Neutrophil (primary cell): ENCODE results near the gene SLC10A7.

Source experiments
- H3K27ac ChIP-seq: fragments of 200-600 bp; sonication (generic); 2 replicates; pipeline ENCODE4 v1.5.1; 2016; ENCODE audit warnings: mild to moderate bottlenecking, moderate library complexity
- H3K27me3 ChIP-seq: fragments of 200-600 bp; sonication (generic); 2 replicates; pipeline ENCODE4 v1.6.0; 2016; ENCODE audit warnings: mild to moderate bottlenecking
- H3K36me3 ChIP-seq: fragments of 200-600 bp; sonication (generic); 2 replicates; pipeline ENCODE4 v1.5.1; 2017
- H3K4me1 ChIP-seq, 2 experiments: fragments of 200-600 bp in 1 of 2; sonication (generic) in 1 of 2; 1 replicate in 1 of 2; 2 replicates in 1 of 2; pipeline versions ENCODE4 v1.5.1 to v1.6.1; 2013 to 2016; ENCODE audit warnings: low read depth in 1 of 2, low read length in 1 of 2, mild to moderate bottlenecking in 1 of 2, moderate library complexity in 1 of 2; ENCODE audit not compliant: control insufficient read depth in 1 of 2, insufficient read depth in 1 of 2
- H3K4me3 ChIP-seq, 2 experiments: fragments of 200-600 bp in 1 of 2; sonication (generic) in 1 of 2; 1 replicate in 1 of 2; 2 replicates in 1 of 2; pipeline ENCODE4 v1.5.1; 2013 to 2016; ENCODE audit warnings: low read depth in 1 of 2, low read length in 1 of 2, mild to moderate bottlenecking in 1 of 2, moderate library complexity in 1 of 2
- H3K9me3 ChIP-seq: fragments of 200-600 bp; sonication (generic); 2 replicates; pipeline ENCODE4 v1.5.1; 2016
- CTCF ChIP-seq: fragments of 200-600 bp; sonication (generic); IDR thresholded peaks from 2 replicates; pipeline ENCODE4 v1.5.1; 2016; ENCODE audit warnings: antibody characterized with exemption

SLC10A7 gene

GRCh38 chr4:146237092-146237491 is 284.6 kb downstream of the SLC10A7 start:
- Histone ChIP-seq H3K4me1 (peaks cover 9 to 18% of the 10 kb centered on the region in 2 experiments), H3K36me3 (no peaks in the 10 kb centered on the region), H3K4me3 (no peak overlapping the region), H3K27ac (no peak overlapping the region), H3K27me3 (no peaks in the 10 kb centered on the region), H3K9me3 (no peaks in the 10 kb centered on the region)
- TF ChIP-seq CTCF, result no peak

DNA sequence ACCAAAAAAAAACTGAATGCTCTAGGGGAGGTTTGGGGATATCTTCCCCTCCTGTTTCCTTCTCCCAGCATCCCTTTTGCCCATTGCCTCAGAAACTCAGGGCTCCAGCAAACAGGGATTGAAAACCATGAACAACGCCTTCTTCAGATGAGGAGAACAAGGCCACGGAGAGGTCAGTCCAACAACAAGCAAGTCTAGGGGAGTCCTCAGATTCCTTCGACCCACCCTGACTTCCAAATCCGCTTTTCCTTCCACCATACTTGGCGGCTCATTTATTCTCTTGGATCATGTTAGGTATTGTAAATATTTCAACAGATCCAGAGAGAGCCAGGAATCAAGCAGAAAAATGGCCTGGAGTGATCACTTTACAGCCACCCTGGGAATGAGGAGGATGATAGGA is 285.5 kb downstream of the SLC10A7 start:
- Histone ChIP-seq H3K27ac (no peak overlapping the region), H3K36me3 (no peaks in the 10 kb centered on the region), H3K4me3 (no peak overlapping the region), H3K27me3 (peaks cover under 1% of the 10 kb centered on the region), H3K4me1 (peaks cover 9 to 19% of the 10 kb centered on the region in 2 experiments), H3K9me3 (no peaks in the 10 kb centered on the region)
- TF ChIP-seq CTCF, result no peak

DNA sequence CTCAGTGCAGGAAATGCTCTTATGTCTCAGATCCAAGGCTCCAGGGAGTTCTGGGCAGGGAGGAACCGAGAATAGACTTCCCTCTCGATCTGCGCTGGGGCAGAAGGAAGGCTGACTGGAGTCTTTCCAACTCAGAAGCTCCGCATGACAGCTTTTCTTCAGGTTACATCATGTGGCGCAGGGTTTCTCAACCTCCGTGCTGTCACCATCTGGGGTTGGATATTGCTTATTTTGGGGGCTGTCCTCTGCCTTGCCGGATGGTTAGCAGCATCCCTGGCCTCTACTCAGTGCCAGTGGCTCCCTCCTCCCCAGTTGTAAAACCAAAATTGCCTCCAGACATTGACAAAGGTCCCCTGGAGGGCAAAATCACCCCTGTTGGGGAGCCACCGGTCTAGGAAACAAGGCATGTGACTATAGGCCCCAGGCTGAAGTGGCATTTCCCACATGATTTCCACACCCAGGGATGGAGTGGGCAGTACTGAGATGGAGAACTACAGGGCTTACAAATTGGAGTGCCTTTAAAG is 286.0 kb downstream of the SLC10A7 start:
- no peak for TF ChIP-seq CTCF
- Histone ChIP-seq H3K9me3 (no peaks in the 10 kb centered on the region), H3K27ac (no peak overlapping the region), H3K4me3 (no peak overlapping the region), H3K27me3 (peaks cover 5% of the 10 kb centered on the region), H3K36me3 (no peaks in the 10 kb centered on the region), H3K4me1 (peaks cover 9 to 19% of the 10 kb centered on the region in 2 experiments)

GRCh38 chr4:146232131-146232722 is 289.5 kb downstream of the SLC10A7 start:
- Histone ChIP-seq H3K36me3 (no peaks in the 10 kb centered on the region), H3K4me1 (peaks cover 9 to 19% of the 10 kb centered on the region in 2 experiments), H3K27me3 (peaks cover 20% of the 10 kb centered on the region), H3K27ac (no peak overlapping the region), H3K4me3 (no peak overlapping the region), H3K9me3 (no peaks in the 10 kb centered on the region)
- no peak for TF ChIP-seq CTCF

DNA sequence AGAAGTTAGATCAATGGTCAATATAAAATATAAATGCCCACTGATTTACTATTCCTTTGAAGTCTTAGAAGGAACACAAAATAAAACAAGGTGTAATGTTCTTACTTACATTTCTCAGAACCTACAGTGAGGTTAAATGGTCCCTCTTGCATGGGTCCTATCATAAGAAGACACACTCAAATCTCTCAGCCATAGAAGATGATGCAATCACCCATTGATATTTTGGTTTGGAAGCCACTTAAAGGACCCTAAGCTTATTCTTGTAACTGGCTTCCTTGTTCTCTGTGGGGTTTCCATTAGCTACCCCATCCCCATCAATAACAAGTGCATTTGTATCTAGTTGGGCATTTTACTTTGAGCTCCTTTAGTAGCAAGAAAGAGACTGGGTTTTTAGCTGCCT is 292.3 kb downstream of the SLC10A7 start:
- Histone ChIP-seq H3K27me3 (peaks cover 30% of the 10 kb centered on the region), H3K4me1 (peaks cover 0 to 7% of the 10 kb centered on the region in 2 experiments), H3K9me3 (no peaks in the 10 kb centered on the region), H3K4me3 (no peak overlapping the region), H3K27ac (no peak overlapping the region), H3K36me3 (no peaks in the 10 kb centered on the region)
- TF ChIP-seq CTCF, result no peak
